AG09319 (cell line): ENCODE data around the gene ATP1B4.
"Not testable (repeated sequence)": the region's sequence is repeated elsewhere in the genome, so short reads cannot be mapped to it uniquely, and the experiment has no call there.

Source experiments
- DNase-seq: peaks from one replicate; pipeline ENCODE4 v3.0.0-alpha.2; 2010; ENCODE audit warnings: low read depth; ENCODE audit errors: extremely low read depth
- CTCF ChIP-seq: IDR thresholded peaks from 2 replicates; pipeline ENCODE4 v1.5.1; 2011; ENCODE audit warnings: low read depth, mild to moderate bottlenecking, inconsistent platforms, low read length, moderate library complexity

The ATP1B4 gene

GRCh38 chrX:120334151-120334550 lies 27.7 kb upstream of the ATP1B4 start:
- no peak for TF ChIP-seq CTCF
- DNase-seq, result no peak

GRCh38 chrX:120334603-120335002 lies 27.3 kb upstream of the ATP1B4 start:
- DNase-seq, result no peak
- no peak for TF ChIP-seq CTCF

DNA sequence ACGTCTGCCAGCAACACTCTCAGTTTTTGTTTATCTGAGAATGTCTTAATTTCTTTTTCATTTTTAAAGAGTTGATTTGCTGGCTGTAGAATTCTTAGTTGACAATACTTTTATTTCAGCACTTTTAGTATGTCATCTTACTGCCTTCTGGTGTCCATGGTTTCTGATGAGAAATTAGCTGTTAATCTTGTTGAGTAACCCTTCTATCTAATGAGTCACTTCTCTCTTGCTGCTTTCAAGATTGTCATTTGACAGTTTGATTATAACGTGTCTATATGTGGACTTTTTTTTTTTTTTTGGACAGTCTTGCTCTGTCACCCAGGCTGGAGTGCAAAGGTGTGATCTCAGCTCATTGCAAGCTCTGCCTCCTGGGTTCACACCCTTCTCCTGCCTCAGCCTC lies 26.6 kb upstream of the ATP1B4 start:
- TF ChIP-seq CTCF, result no peak
- DNase-seq, result no peak

DNA sequence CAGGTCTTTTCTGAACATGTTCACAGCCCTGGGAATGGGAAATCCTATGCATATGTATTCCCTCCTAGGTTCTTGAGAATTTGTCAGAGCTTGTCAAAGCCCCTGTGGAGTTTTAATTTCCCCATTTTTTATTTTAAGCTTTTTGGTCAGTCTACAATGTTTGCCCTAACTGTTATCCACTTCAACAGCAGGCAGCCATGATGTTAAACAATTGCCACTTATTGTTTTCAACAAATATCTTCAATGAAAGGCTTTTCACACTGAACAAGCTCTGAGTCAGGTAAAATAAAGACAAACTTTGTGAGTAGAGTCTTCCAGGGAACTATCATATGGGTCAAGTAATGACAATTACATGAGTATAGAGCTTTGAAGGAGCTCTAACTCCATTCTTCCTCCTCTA lies 25.0 kb upstream of the ATP1B4 start:
- no peak for TF ChIP-seq CTCF
- DNase-seq, result no peak

GRCh38 chrX:120344566-120344965 lies 17.3 kb upstream of the ATP1B4 start:
- DNase-seq, result not testable (repeated sequence)

DNA sequence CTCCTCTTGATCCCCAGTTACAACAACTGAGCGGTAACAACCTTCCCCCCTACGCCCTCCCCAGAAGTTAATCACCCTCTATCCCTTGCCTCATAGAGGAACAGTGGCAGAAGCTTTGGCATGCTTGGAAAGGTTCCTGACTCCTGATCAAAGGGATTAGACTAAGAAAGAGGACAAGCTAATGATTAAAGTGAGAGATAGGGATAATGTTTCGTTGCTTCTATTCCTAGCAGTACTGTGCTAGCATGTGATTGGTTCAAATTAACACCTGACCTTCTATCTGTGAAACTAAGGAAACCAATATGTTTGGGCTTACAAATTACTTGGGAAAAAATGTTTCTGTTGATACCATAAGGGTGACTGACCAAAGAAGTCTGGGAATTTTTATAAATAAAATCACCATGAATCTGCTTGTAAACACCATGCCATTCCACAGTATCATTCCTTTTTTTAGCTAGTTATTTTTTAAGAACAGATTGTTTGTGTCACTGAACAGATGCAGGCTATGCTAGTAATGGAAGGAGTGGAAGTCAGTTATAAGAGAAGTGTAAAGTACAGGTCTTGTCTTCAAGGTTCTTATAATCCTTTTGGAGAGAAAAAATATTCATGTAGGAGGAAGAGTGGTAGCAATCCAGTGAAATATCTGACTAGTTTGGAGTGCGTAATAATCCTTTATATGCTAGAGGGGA lies 11.3 kb upstream of the ATP1B4 start:
- no peak for TF ChIP-seq CTCF
- DNase-seq, result no peak

GRCh38 chrX:120356084-120356483 lies 5.8 kb upstream of the ATP1B4 start:
- no peak for DNase-seq
- no peak for TF ChIP-seq CTCF

- TF ChIP-seq CTCF, result no peak
- no peak for DNase-seq
Measured at GRCh38 chrX:120357186-120357585, 4.7 kb upstream of the ATP1B4 start.
